Fibroblast of skin of right biceps (primary cell): ENCODE measurements around the gene CCT4.
"Not testable (repeated sequence)": the region's sequence is repeated elsewhere in the genome, so short reads cannot be mapped to it uniquely, and the experiment has no call there.

Experiments used
- DNase-seq: peaks from one replicate; pipeline ENCODE4 v3.0.0-alpha.2; 2013

The CCT4 gene

GRCh38 chr2:61878761-61879160 lies 9.7 kb downstream of the CCT4 start:
- no peak for DNase-seq

- no peak for DNase-seq
Observed at GRCh38 chr2:61877571-61878245, 10.7 kb downstream of the CCT4 start.

- no peak for DNase-seq
Observed at GRCh38 chr2:61876400-61876799, 12.1 kb downstream of the CCT4 start.

GRCh38 chr2:61866482-61867089 lies 21.9 kb downstream of the CCT4 start:
- not testable (repeated sequence) for DNase-seq

- no peak for DNase-seq
Observed at GRCh38 chr2:61862085-61862484, 26.4 kb downstream of the CCT4 start.

GRCh38 chr2:61857224-61857623 lies 31.2 kb downstream of the CCT4 start:
- DNase-seq, result no peak

- no peak for DNase-seq
Observed at GRCh38 chr2:61855318-61855613, 33.2 kb downstream of the CCT4 start.

GRCh38 chr2:61854564-61855317 lies 33.7 kb downstream of the CCT4 start:
- DNase-seq, result peak; percentile 96

- DNase-seq, result peak; percentile 86
Observed at GRCh38 chr2:61853847-61854563, 34.5 kb downstream of the CCT4 start, which contains the start of gene FAM161A. Gene FAM161A, minus strand, starts transcription at chr2:61854060. Its CDS starts 19 bp downstream, at chr2:61854041.

GRCh38 chr2:61853086-61853846 lies 35.2 kb downstream of the CCT4 start:
- DNase-seq, result no peak

GRCh38 chr2:61851270-61851669 lies 37.2 kb downstream of the CCT4 start:
- not testable (repeated sequence) for DNase-seq

- no peak for DNase-seq
Observed at GRCh38 chr2:61845320-61845719, 43.1 kb downstream of the CCT4 start.

GRCh38 chr2:61841286-61841685 lies 47.2 kb downstream of the CCT4 start:
- no peak for DNase-seq

GRCh38 chr2:61834893-61835292 lies 53.6 kb downstream of the CCT4 start:
- DNase-seq, result no peak

- DNase-seq, result no peak
Observed at GRCh38 chr2:61833971-61834370, 54.5 kb downstream of the CCT4 start.

- DNase-seq, result no peak
Observed at GRCh38 chr2:61832183-61832841, 56.1 kb downstream of the CCT4 start.

- DNase-seq, result no peak
Observed at GRCh38 chr2:61822255-61822654, 66.2 kb downstream of the CCT4 start.
